HFFc6 (cell line): Measurements from ENCODE around the gene ANGPT4. TPM values are rescaled to one million over a fixed set of nuclear protein-coding genes. Genes with fewer than 3 reads are reported as not detected.

Experiments used
- DNase-seq: peaks from one replicate; pipeline ENCODE4 v3.0.0-alpha.2; 2018
- H3K27ac Mint-ChIP-seq: 2 replicates; pipeline ENCODE4 v1.8.0; 2020; ENCODE audit warnings: mild to moderate bottlenecking, mixed read lengths
- H3K27me3 Mint-ChIP-seq: 2 replicates; pipeline ENCODE4 v1.8.0; 2021; ENCODE audit warnings: mild to moderate bottlenecking, moderate library complexity, mixed read lengths; ENCODE audit not compliant: insufficient read depth
- H3K36me3 Mint-ChIP-seq: 2 replicates; pipeline ENCODE4 v1.8.0; 2021; ENCODE audit warnings: low read depth, mixed read lengths
- H3K4me1 Mint-ChIP-seq: 2 replicates; pipeline ENCODE4 v1.8.0; 2020; ENCODE audit warnings: low read depth, mixed read lengths
- H3K4me3 Mint-ChIP-seq: 2 replicates; pipeline ENCODE4 v1.8.0; 2020; ENCODE audit warnings: mild to moderate bottlenecking, moderate library complexity, mixed read lengths
- H3K9me3 Mint-ChIP-seq: 2 replicates; pipeline ENCODE4 v1.8.0; 2020; ENCODE audit warnings: mild to moderate bottlenecking, mixed read lengths
- CTCF ChIP-seq: fragments of 200-600 bp; sonication (generic); IDR thresholded peaks from 2 replicates; pipeline ENCODE4 v1.5.0; 2021; ENCODE audit warnings: antibody characterized with exemption, mild to moderate bottlenecking
- total RNA-seq, 6 experiments: library from RNA; stranded (reverse); fragmentation: NEBNext Ultra II Directional; extraction: Animal tissue kit (Norgen Biotek cat#: 25700); gene quantifications; 2 replicates in 1 of 6; 3 replicates in 5 of 6; pipeline ENCODE4 v1.2.3, GENCODE V29; 2021

The ANGPT4 gene
- total RNA-seq, 6 experiments from 2014 or later, result not detected

GRCh38 chr20:911882-912600 is 4.1 kb downstream of the ANGPT4 start:
- Mint-ChIP-seq H3K27me3 (peaks cover 38% of the 10 kb centered on the region), H3K27ac (no peak overlapping the region; the same call in 1 of the 2 replicates), H3K9me3 (no peaks in the 10 kb centered on the region), H3K4me1 (peaks cover 9% of the 10 kb centered on the region), H3K4me3 (peak overlapping the region; percentile 49; the same call in 1 of the 2 replicates), H3K36me3 (no peaks in the 10 kb centered on the region)
- no peak for TF ChIP-seq CTCF
- DNase-seq, result no peak

- peak overlapping the region; percentile 30; the same call in 1 of the 2 replicates for H3K27ac Mint-ChIP-seq
- peak overlapping the region; percentile 49; the same call in 1 of the 2 replicates for H3K4me3 Mint-ChIP-seq
- no peaks in the 10 kb centered on the region for H3K36me3 Mint-ChIP-seq
- DNase-seq, result peak; percentile 33
- TF ChIP-seq CTCF, result no peak
- peaks cover 33% of the 10 kb centered on the region for H3K27me3 Mint-ChIP-seq
- H3K9me3 Mint-ChIP-seq, result no peaks in the 10 kb centered on the region
- H3K4me1 Mint-ChIP-seq, result peaks cover 9% of the 10 kb centered on the region
These were observed 5.0 kb downstream of the ANGPT4 start for GRCh38 chr20:910870-911770.

- no peaks in the 10 kb centered on the region for H3K36me3 Mint-ChIP-seq
- peaks cover 33% of the 10 kb centered on the region for H3K27me3 Mint-ChIP-seq
- H3K27ac Mint-ChIP-seq, result peak overlapping the region; percentile 30; the same call in 1 of the 2 replicates
- no peak overlapping the region; the same call in 1 of the 2 replicates for H3K4me3 Mint-ChIP-seq
- H3K9me3 Mint-ChIP-seq, result no peaks in the 10 kb centered on the region
- TF ChIP-seq CTCF, result no peak
- DNase-seq, result no peak
- H3K4me1 Mint-ChIP-seq, result peaks cover 9% of the 10 kb centered on the region
These were observed 5.8 kb downstream of the ANGPT4 start for GRCh38 chr20:910132-910869.

GRCh38 chr20:909641-910040 is 6.5 kb downstream of the ANGPT4 start:
- H3K36me3 Mint-ChIP-seq, result no peaks in the 10 kb centered on the region

More at GRCh38 chr20:909641-910040, 6.5 kb downstream of the ANGPT4 start:
- H3K9me3 Mint-ChIP-seq, result no peaks in the 10 kb centered on the region
- H3K27ac Mint-ChIP-seq, result no peak overlapping the region
- H3K27me3 Mint-ChIP-seq, result peaks cover 30% of the 10 kb centered on the region
- TF ChIP-seq CTCF, result no peak
- no peak overlapping the region for H3K4me3 Mint-ChIP-seq
- no peak for DNase-seq
- H3K4me1 Mint-ChIP-seq, result peaks cover 9% of the 10 kb centered on the region
